Astrocyte (in vitro differentiated cells and primary cell): ENCODE measurements around the gene IL15. TPM values are rescaled to one million over a fixed set of nuclear protein-coding genes. Genes with fewer than 3 reads are reported as not detected.

Experiments used
- DNase-seq: peaks from one replicate; pipeline ENCODE4 v3.0.0-alpha.2; 2010; ENCODE audit warnings: low read depth
- FAIRE-seq: peaks from 2 replicates; lab custom pipeline; 2011; peaks lifted over from hg19 to GRCh38; lab: Jason Lieb, UNC
- H2AFZ ChIP-seq: 2 replicates; pipeline ENCODE4 v1.6.0; 2012; ENCODE audit warnings: low read depth, low read length, inconsistent platforms
- H3K27ac ChIP-seq: 2 replicates; pipeline ENCODE4 v1.5.1; 2011; ENCODE audit warnings: low read depth, low read length, inconsistent platforms
- H3K27me3 ChIP-seq: 2 replicates; pipeline ENCODE4 v1.6.0; 2011; ENCODE audit warnings: low read length, inconsistent platforms; ENCODE audit not compliant: insufficient read depth
- H3K36me3 ChIP-seq: 2 replicates; pipeline ENCODE4 v1.5.1; 2011; ENCODE audit warnings: low read length, inconsistent platforms; ENCODE audit not compliant: insufficient read depth
- H3K4me1 ChIP-seq: 2 replicates; pipeline ENCODE4 v1.5.1; 2011; ENCODE audit warnings: low read length, inconsistent platforms; ENCODE audit not compliant: insufficient read depth
- H3K4me2 ChIP-seq: 2 replicates; pipeline ENCODE4 v1.6.0; 2012; ENCODE audit warnings: low read length, inconsistent platforms
- H3K4me3 ChIP-seq: 2 replicates; pipeline ENCODE4 v1.5.1; 2011; ENCODE audit warnings: low read depth, mild to moderate bottlenecking, low read length, inconsistent platforms; ENCODE audit not compliant: insufficient read depth
- H3K79me2 ChIP-seq: 2 replicates; pipeline ENCODE4 v1.6.0; 2012; ENCODE audit warnings: mild to moderate bottlenecking, low read length, inconsistent platforms; ENCODE audit not compliant: insufficient read depth
- H3K9ac ChIP-seq: 2 replicates; pipeline ENCODE4 v1.6.0; 2012; ENCODE audit warnings: mild to moderate bottlenecking, low read length, inconsistent platforms
- H3K9me3 ChIP-seq: 2 replicates; pipeline ENCODE4 v1.5.1; 2012; ENCODE audit warnings: low read depth, mild to moderate bottlenecking, low read length, inconsistent platforms; ENCODE audit not compliant: insufficient read depth
- H4K20me1 ChIP-seq: 2 replicates; pipeline ENCODE4 v1.6.0; 2012; ENCODE audit warnings: low read length, inconsistent platforms; ENCODE audit not compliant: insufficient read depth
- H3K27ac Mint-ChIP-seq: one replicate; pipeline ENCODE4 v1.8.0; 2021; ENCODE audit warnings: mild to moderate bottlenecking, mixed read lengths; ENCODE audit not compliant: unreplicated experiment
- H3K27me3 Mint-ChIP-seq: one replicate; pipeline ENCODE4 v1.8.0; 2021; ENCODE audit warnings: low read depth, mixed read lengths; ENCODE audit not compliant: unreplicated experiment
- H3K36me3 Mint-ChIP-seq: one replicate; pipeline ENCODE4 v1.8.0; 2021; ENCODE audit warnings: low read depth, mixed read lengths; ENCODE audit not compliant: unreplicated experiment
- H3K4me1 Mint-ChIP-seq: one replicate; pipeline ENCODE4 v1.8.0; 2021; ENCODE audit warnings: low read depth, mixed read lengths; ENCODE audit not compliant: unreplicated experiment
- H3K4me3 Mint-ChIP-seq: one replicate; pipeline ENCODE4 v1.8.0; 2021; ENCODE audit warnings: mild to moderate bottlenecking, moderate library complexity, mixed read lengths; ENCODE audit not compliant: unreplicated experiment
- H3K9me3 Mint-ChIP-seq: one replicate; pipeline ENCODE4 v1.8.0; 2021; ENCODE audit warnings: mild to moderate bottlenecking, mixed read lengths; ENCODE audit not compliant: unreplicated experiment
- CTCF ChIP-seq: IDR thresholded peaks from 2 replicates; pipeline ENCODE4 v1.5.1; 2011; ENCODE audit warnings: low read depth, mild to moderate bottlenecking, inconsistent platforms, low read length, moderate library complexity; ENCODE audit not compliant: insufficient read depth
- EZH2 ChIP-seq: IDR thresholded peaks from 2 replicates; pipeline ENCODE4 v1.6.1; 2012; ENCODE audit warnings: mild to moderate bottlenecking, low read length, inconsistent platforms; ENCODE audit not compliant: insufficient read depth
- total RNA-seq: library from RNA; stranded (reverse); gene quantifications from 2 replicates; pipeline ENCODE4 v1.2.1, GENCODE V29; 2021

IL15 gene
- total RNA-seq, 1 donor from 2014 or later: 3.6 TPM

DNA sequence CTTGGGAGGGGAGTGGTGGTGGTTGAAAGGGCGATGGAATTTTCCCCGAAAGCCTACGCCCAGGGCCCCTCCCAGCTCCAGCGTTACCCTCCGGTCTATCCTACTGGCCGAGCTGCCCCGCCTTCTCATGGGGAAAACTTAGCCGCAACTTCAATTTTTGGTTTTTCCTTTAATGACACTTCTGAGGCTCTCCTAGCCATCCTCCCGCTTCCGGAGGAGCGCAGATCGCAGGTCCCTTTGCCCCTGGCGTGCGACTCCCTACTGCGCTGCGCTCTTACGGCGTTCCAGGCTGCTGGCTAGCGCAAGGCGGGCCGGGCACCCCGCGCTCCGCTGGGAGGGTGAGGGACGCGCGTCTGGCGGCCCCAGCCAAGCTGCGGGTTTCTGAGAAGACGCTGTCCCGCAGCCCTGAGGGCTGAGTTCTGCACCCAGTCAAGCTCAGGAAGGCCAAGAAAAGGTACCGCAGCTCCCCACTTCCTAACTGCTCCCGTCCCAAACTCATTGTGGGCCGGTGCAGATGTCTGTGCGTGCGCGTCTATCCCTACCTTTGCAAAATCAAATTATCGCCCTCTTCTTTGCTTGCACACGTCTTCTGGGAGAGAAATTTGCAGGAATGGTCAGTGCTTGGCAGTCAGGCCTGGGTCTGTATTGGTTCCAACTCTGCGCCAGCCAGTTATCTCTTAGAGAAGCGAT is 533 bp downstream of the IL15 start:
- Histone ChIP-seq H3K4me1 (peaks cover 3% of the 10 kb centered on the region), H3K4me2 (peak overlapping the region; percentile 85), H3K36me3 (no peaks in the 10 kb centered on the region), H4K20me1 (no peaks in the 10 kb centered on the region), H3K27ac (peak overlapping the region; percentile 76), H3K4me3 (peak overlapping the region; percentile 91), H3K79me2 (no peaks in the 10 kb centered on the region), H2AFZ (peak overlapping the region; percentile 88), H3K27me3 (no peaks in the 10 kb centered on the region), H3K9me3 (no peaks in the 10 kb centered on the region), H3K9ac (peak overlapping the region; percentile 89)
- Mint-ChIP-seq H3K9me3 (no peaks in the 10 kb centered on the region), H3K4me3 (peak overlapping the region; percentile 95), H3K4me1 (peaks cover 5% of the 10 kb centered on the region), H3K36me3 (no peaks in the 10 kb centered on the region), H3K27me3 (peaks cover 8% of the 10 kb centered on the region), H3K27ac (peak overlapping the region; percentile 65)
- no peak for TF ChIP-seq CTCF
- no peak for TF ChIP-seq EZH2
- FAIRE-seq (no peak), DNase-seq (peak; percentile 58)

GRCh38 chr4:141637565-141637964 is 1.2 kb downstream of the IL15 start:
- Histone ChIP-seq H3K27me3 (no peaks in the 10 kb centered on the region), H3K9ac (peak overlapping the region; percentile 89), H3K36me3 (no peaks in the 10 kb centered on the region), H3K27ac (no peak overlapping the region), H3K4me1 (peaks cover 3% of the 10 kb centered on the region), H3K4me2 (peak overlapping the region; percentile 85), H3K4me3 (peak overlapping the region; percentile 91), H2AFZ (no peak overlapping the region), H4K20me1 (no peaks in the 10 kb centered on the region), H3K9me3 (no peaks in the 10 kb centered on the region), H3K79me2 (no peaks in the 10 kb centered on the region)
- Mint-ChIP-seq H3K9me3 (no peaks in the 10 kb centered on the region), H3K36me3 (no peaks in the 10 kb centered on the region), H3K4me1 (peaks cover 6% of the 10 kb centered on the region), H3K27me3 (peaks cover 8% of the 10 kb centered on the region), H3K27ac (peak overlapping the region; percentile 65), H3K4me3 (peak overlapping the region; percentile 95)
- no peak for DNase-seq
- TF ChIP-seq CTCF (no peak), EZH2 (no peak)
- FAIRE-seq: peak; percentile 29

GRCh38 chr4:141638230-141638629 is 1.8 kb downstream of the IL15 start:
- H3K79me2 ChIP-seq: no peaks in the 10 kb centered on the region
- H3K9me3 Mint-ChIP-seq: no peaks in the 10 kb centered on the region
- H3K4me3 ChIP-seq: no peak overlapping the region
- H3K27me3 ChIP-seq: no peaks in the 10 kb centered on the region
- H3K9ac ChIP-seq: no peak overlapping the region
- DNase-seq (no peak), FAIRE-seq (no peak)
- no peak overlapping the region for H3K4me2 ChIP-seq
- H3K27ac Mint-ChIP-seq: no peak overlapping the region
- no peak overlapping the region for H3K27ac ChIP-seq
- no peak overlapping the region for H2AFZ ChIP-seq
- peaks cover 8% of the 10 kb centered on the region for H3K27me3 Mint-ChIP-seq
- no peaks in the 10 kb centered on the region for H3K36me3 Mint-ChIP-seq
- TF ChIP-seq EZH2 (no peak), CTCF (no peak)
- no peaks in the 10 kb centered on the region for H4K20me1 ChIP-seq
- peaks cover 5% of the 10 kb centered on the region for H3K4me1 ChIP-seq
- H3K4me3 Mint-ChIP-seq: peak overlapping the region; percentile 95
- peaks cover 12% of the 10 kb centered on the region for H3K4me1 Mint-ChIP-seq
- H3K9me3 ChIP-seq: no peaks in the 10 kb centered on the region
- no peaks in the 10 kb centered on the region for H3K36me3 ChIP-seq
